GM23248 (cell line): ENCODE data around the gene FAM110A. TPM values are rescaled to one million over a fixed set of nuclear protein-coding genes. Genes with fewer than 3 reads are reported as not detected.

Experiments used
- DNase-seq: peaks from one replicate; pipeline ENCODE4 v3.0.0-alpha.2; 2015
- H2AFZ ChIP-seq: fragments of 200-600 bp; sonication (generic); 2 replicates; pipeline ENCODE4 v1.6.1; 2016; ENCODE audit warnings: antibody characterized with exemption
- H3F3A ChIP-seq: fragments of 200-600 bp; sonication (generic); 2 replicates; pipeline ENCODE4 v1.6.1; 2016; ENCODE audit warnings: mild to moderate bottlenecking, antibody characterized with exemption, mixed run types; ENCODE audit not compliant: insufficient read depth
- H3K27ac ChIP-seq: fragments of 200-600 bp; sonication (generic); 2 replicates; pipeline ENCODE4 v1.5.1; 2016; ENCODE audit warnings: mild to moderate bottlenecking
- H3K27me3 ChIP-seq: fragments of 200-600 bp; sonication (generic); replicated peaks from 2 replicates; pipeline ENCODE4 v1.6.1; 2016; ENCODE audit warnings: mild to moderate bottlenecking; ENCODE audit not compliant: insufficient read depth
- H3K36me3 ChIP-seq: fragments of 200-600 bp; sonication (generic); 2 replicates; pipeline ENCODE4 v1.6.1; 2016; ENCODE audit warnings: low read depth, mild to moderate bottlenecking
- H3K4me1 ChIP-seq: fragments of 200-600 bp; sonication (generic); 2 replicates; pipeline ENCODE4 v1.6.1; 2016; ENCODE audit warnings: mild to moderate bottlenecking; ENCODE audit not compliant: insufficient read depth
- H3K4me2 ChIP-seq: fragments of 200-600 bp; sonication (generic); one replicate; pipeline ENCODE4 v1.6.1; 2016; ENCODE audit warnings: mild to moderate bottlenecking; ENCODE audit not compliant: unreplicated experiment
- H3K4me3 ChIP-seq: fragments of 200-600 bp; sonication (generic); 2 replicates; pipeline ENCODE4 v1.5.1; 2016; ENCODE audit warnings: mild to moderate bottlenecking
- H3K79me2 ChIP-seq: fragments of 200-600 bp; sonication (generic); 2 replicates; pipeline ENCODE4 v1.6.1; 2016; ENCODE audit warnings: mild to moderate bottlenecking; ENCODE audit not compliant: insufficient read depth
- H3K9ac ChIP-seq: fragments of 200-600 bp; sonication (generic); 2 replicates; pipeline ENCODE4 v1.6.1; 2016; ENCODE audit warnings: mild to moderate bottlenecking
- H3K9me2 ChIP-seq: fragments of 200-600 bp; sonication (generic); 2 replicates; pipeline ENCODE4 v1.6.1; 2016; ENCODE audit warnings: mixed run types, mild to moderate bottlenecking, moderate library complexity; ENCODE audit not compliant: insufficient read depth
- H3K9me3 ChIP-seq: fragments of 200-600 bp; sonication (generic); one replicate; pipeline ENCODE4 v1.6.1; 2017; ENCODE audit warnings: low read depth
- H4K20me1 ChIP-seq: fragments of 200-600 bp; sonication (generic); 2 replicates; pipeline ENCODE4 v1.6.0; 2016; ENCODE audit not compliant: insufficient read depth
- EZH2 ChIP-seq: fragments of 200-600 bp; sonication (generic); IDR thresholded peaks from 2 replicates; pipeline ENCODE4 v1.6.1; 2018; ENCODE audit warnings: antibody characterized with exemption, mild to moderate bottlenecking; ENCODE audit not compliant: insufficient read depth, poor library complexity, severe bottlenecking
- EZH2phosphoT487 ChIP-seq: fragments of 200-600 bp; sonication (generic); IDR thresholded peaks from 2 replicates; pipeline ENCODE4 v1.6.1; 2018; ENCODE audit warnings: antibody characterized with exemption, moderate library complexity, mild to moderate bottlenecking, low read depth; ENCODE audit not compliant: insufficient read depth
- WGBS, 2 experiments: methylation state at CpG; one replicate each; pipeline ENCODE4 v1.1.6; 2015 to 2017; ENCODE audit warnings: low lambda C conversion rate in 2 of 2, low coverage in 1 of 2; ENCODE audit errors: missing lambda C conversion rate in 2 of 2; 5-methylcytosine and 5-hydroxymethylcytosine counted together
- in situ Hi-C: fragments of 300-500 bp; cut with MboI; formaldehyde crosslinking; loops from 2 replicates; pipeline ENCODE4 v1.15.0; 2020
- polyA plus RNA-seq: library from polyadenylated mRNA; unstranded; fragments of >200 nt; fragmentation: Nextera tagmentation; extraction: Ambion mirVana; gene quantifications from 2 replicates; pipeline ENCODE4 v1.2.1, GENCODE V29; 2016
- total RNA-seq: library from RNA; depleted of rRNA; stranded (reverse); fragments of >200 nt; shearing (Covaris generic); gene quantifications from 2 replicates; pipeline ENCODE4 v1.2.3, GENCODE V29; 2014

Gene FAM110A
- total and polyA plus RNA-seq, 2 experiments from 2014 or later = 2.6 to 3.8 TPM

DNA sequence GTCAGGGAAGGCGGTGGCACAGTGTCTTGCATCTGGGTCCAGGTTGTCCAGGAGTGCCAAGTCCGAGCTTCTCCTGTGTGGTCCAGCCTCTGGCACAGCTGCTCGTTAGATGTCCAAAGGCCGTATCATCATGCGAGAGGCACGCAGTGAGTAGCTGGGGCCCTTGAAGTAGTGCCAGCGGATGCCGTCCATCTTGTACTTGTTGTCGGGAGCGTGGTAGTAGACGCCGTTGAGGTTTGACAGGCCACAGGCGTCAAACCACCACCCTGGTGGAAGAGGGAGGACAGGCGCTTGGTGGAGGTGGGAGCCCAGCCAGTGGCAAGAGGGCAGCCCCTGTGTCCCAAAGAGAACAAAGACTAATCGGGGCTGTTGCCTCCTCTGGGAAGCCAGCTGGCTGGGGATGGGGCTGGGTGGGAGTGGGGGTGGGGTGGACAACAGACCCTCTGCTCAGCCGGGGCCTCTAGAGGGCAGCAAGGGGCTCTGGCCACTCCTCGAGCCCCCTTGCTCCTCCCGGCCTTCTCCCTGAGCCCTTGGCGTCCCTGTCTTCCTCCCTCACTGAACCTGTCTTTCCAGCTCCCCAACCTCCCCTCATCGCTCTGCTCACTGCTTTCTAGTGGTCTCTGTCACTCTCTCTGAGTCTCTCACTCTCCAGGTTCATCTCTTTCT lies 39.5 kb downstream of the FAM110A start:
- Histone ChIP-seq H3K27me3 (0 out of 2 replicates have a peak, but pooled peaks cover 12% of the 10 kb centered on the region), H3K79me2 (no peaks in the 10 kb centered on the region), H3K27ac (no peak overlapping the region), H3K9me2 (no peaks in the 10 kb centered on the region), H3K4me3 (no peak overlapping the region), H3F3A (no peaks in the 10 kb centered on the region), H4K20me1 (no peaks in the 10 kb centered on the region), H3K4me1 (no peaks in the 10 kb centered on the region), H3K9me3 (no peaks in the 10 kb centered on the region), H3K9ac (no peak overlapping the region), H3K4me2 (no peak overlapping the region), H2AFZ (no peak overlapping the region), H3K36me3 (no peaks in the 10 kb centered on the region)
- in situ Hi-C loops = no loop called here
- WGBS, 2 experiments = 47 to 48% methylated on average over 17 to 20 of the region's 20 CpGs
- no peak for DNase-seq
- TF ChIP-seq EZH2 = no peak
- no peak for TF ChIP-seq EZH2phosphoT487

DNA sequence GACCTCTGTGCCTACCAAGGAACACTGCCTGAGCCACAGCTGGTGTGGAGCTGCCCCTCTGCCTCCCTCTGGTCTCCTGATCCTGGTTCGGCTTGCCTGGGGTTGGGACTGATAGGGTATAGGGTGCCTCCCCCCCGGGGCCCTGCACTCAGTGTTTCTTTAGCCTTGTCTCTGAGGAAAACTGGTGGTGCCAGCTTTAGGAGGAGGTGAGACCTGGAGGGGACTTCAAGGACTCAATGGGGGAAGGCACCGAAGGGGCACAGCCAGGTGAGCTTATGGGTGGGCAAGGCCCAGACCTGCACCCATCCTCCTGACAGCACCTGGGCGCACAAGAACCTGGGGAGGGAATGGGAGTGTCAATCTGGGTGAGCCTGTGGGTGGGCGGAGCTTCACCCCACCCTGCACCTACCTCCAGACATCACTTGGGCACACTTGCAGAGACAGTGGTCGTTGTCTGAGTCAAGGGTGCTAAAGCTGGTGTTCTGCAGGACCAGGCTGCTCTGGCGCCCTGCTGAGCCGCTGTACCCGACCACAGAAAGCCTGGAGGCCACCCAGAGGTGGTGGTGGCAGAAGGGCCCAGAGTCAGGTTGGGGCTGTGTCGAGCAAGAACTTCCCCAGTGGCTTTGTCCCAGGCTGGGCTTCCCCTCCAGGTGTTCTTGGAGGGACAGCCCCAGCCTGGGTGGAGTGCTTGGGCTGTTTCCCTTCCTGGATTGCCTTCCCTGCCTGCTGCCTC lies 40.5 kb downstream of the FAM110A start:
- no peaks in the 10 kb centered on the region for H3K79me2 ChIP-seq
- 38% methylated on average over 10 of the region's 10 CpGs for WGBS, 2 experiments
- in situ Hi-C loops = no loop called here
- no peak overlapping the region for H3K9ac ChIP-seq
- H3K4me3 ChIP-seq = no peak overlapping the region
- DNase-seq = no peak
- no peaks in the 10 kb centered on the region for H3F3A ChIP-seq
- no peak overlapping the region for H3K27ac ChIP-seq
- no peak overlapping the region for H2AFZ ChIP-seq
- no peaks in the 10 kb centered on the region for H3K36me3 ChIP-seq
- TF ChIP-seq EZH2 (no peak), EZH2phosphoT487 (no peak)
- H3K27me3 ChIP-seq = 0 out of 2 replicates have a peak, but pooled peaks cover 12% of the 10 kb centered on the region
- H3K9me3 ChIP-seq = no peaks in the 10 kb centered on the region
- H4K20me1 ChIP-seq = no peaks in the 10 kb centered on the region
- no peaks in the 10 kb centered on the region for H3K4me1 ChIP-seq
- H3K9me2 ChIP-seq = no peaks in the 10 kb centered on the region
- H3K4me2 ChIP-seq = no peak overlapping the region

DNA sequence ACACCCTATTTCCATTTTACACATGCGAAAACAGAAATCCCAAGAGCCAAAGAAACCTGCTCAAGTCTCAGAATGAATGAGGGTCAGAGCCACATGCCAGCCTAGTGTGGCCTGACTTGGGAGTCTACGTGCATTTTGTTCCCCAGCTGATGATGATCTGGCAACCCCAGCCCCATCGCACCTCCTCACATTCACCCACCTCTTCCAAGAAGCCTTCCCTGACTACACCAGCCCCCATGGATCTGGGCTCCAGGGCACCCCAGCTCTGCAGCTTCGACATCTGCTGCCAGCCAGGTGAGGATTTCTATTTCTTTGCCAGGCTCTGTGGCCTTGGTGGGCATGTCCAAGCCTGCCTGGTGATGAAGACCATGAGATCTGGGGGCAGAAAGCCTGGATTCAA lies 41.6 kb downstream of the FAM110A start:
- TF ChIP-seq EZH2 (no peak), EZH2phosphoT487 (no peak)
- Histone ChIP-seq H4K20me1 (no peaks in the 10 kb centered on the region), H3K4me1 (no peaks in the 10 kb centered on the region), H3K79me2 (no peaks in the 10 kb centered on the region), H3K27me3 (0 out of 2 replicates have a peak, but pooled peaks cover 12% of the 10 kb centered on the region), H3K36me3 (no peaks in the 10 kb centered on the region), H2AFZ (no peak overlapping the region), H3K27ac (no peak overlapping the region), H3K4me2 (no peak overlapping the region), H3F3A (no peaks in the 10 kb centered on the region), H3K9ac (no peak overlapping the region), H3K9me3 (no peaks in the 10 kb centered on the region), H3K9me2 (no peaks in the 10 kb centered on the region), H3K4me3 (no peak overlapping the region)
- WGBS, 2 experiments = 37 to 44% methylated on average over 4 of the region's 4 CpGs
- DNase-seq = no peak
- in situ Hi-C loops = no loop called here

DNA sequence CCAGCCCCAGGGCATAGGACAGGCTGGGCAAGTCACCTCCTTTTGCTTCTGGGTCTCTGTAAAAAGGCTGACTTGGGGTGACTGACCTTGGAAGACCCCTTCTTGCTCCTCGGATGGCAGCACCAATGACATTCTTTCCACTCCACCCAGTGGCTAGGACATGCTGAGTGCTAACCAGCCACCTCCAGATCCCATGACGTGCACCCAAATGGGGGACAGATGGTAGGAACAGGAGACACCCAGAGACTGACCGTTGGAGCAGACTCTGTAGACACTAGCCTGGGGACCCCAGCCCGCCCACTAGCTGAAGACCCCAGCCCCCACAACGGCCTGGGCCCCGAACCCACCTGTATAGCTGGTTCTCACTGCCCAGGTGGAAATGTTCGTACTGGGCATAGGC lies 44.3 kb downstream of the FAM110A start:
- Histone ChIP-seq H3F3A (no peaks in the 10 kb centered on the region), H3K4me1 (peaks cover 5% of the 10 kb centered on the region; the same call in 1 of the 2 replicates), H3K79me2 (no peaks in the 10 kb centered on the region), H3K36me3 (no peaks in the 10 kb centered on the region), H3K4me2 (no peak overlapping the region), H4K20me1 (no peaks in the 10 kb centered on the region), H3K27ac (no peak overlapping the region), H3K9me2 (no peaks in the 10 kb centered on the region), H3K27me3 (no peaks in the 10 kb centered on the region), H3K9ac (no peak overlapping the region), H3K4me3 (no peak overlapping the region), H3K9me3 (no peaks in the 10 kb centered on the region), H2AFZ (no peak overlapping the region)
- whole genome bisulfite sequencing, 2 experiments = 29 to 39% methylated on average over 7 of the region's 7 CpGs
- DNase-seq = no peak
- in situ Hi-C loops = no loop called here
- no peak for TF ChIP-seq EZH2
- no peak for TF ChIP-seq EZH2phosphoT487
